Measurements from ENCODE around the gene PYDC1.
"Not testable (repeated sequence)": the region's sequence is repeated elsewhere in the genome, so short reads cannot be mapped to it uniquely, and the experiment has no call there.

PYDC1 gene

GRCh38 chr16:31179747-31180459 is 37.0 kb downstream of the PYDC1 start, which contains the start of gene FUS:
Gene FUS (plus strand): TSS chr16:31180139. CDS start chr16:31180215, 76 bp downstream.
- DNase-seq (ENCODE audit: low spot score) = peak; percentile 92

DNA sequence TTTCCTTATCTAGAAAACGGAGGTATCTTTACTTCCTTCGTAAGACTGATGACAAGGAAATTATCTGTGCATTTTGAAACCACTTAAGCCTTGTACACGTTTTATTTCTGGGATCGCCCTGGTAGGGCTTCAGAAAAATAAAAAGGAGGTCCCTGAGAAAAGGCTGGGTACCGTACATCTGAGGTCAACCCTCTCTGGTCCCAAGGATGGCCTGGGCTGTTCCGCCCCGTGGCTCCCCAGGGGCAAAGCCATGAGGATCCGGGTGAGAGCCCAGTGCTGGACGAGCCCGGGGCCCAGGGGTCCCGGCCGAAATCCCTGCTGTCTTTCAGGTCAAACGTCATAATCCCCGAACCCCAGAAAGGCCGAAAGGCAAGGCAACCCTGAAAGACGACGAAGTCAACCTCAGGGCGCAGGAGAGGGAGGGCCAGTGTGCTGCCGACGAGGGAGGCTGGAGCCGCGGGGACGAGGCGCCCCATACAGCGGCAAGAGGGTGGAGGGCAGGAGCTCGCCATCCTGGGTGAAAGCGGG is 37.7 kb downstream of the PYDC1 start:
- no peak for DNase-seq (ENCODE audit: low spot score)

GRCh38 chr16:31177136-31177535 is 39.8 kb downstream of the PYDC1 start:
- no peak for DNase-seq (ENCODE audit: low spot score)

DNA sequence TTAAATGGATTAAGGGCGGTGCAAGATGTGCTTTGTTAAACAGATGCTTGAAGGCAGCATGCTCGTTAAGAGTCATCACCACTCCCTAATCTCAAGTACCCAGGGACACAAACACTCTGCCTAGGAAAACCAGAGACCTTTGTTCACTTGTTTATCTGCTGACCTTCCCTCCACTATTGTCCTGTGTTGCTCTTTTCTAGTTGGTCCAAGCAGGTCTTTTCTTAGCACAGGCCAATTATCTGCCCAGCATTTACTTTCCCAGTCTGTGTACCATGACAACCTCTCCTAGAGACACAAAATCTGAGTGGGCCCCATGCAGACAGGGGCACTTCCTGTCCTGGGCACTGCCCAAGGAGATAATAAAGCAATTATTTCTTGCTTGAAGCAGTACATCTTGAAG is 46.9 kb downstream of the PYDC1 start:
- not testable (repeated sequence) for DNase-seq (ENCODE audit: low spot score)

- DNase-seq (ENCODE audit: low spot score) = no peak
Observed at GRCh38 chr16:31168848-31169247, 48.1 kb downstream of the PYDC1 start.

GRCh38 chr16:31167315-31167714 is 49.6 kb downstream of the PYDC1 start:
- DNase-seq (ENCODE audit: low spot score) = no peak

Small RNA genes within 50 kb of the gene (small RNA-seq; reads per million reads assigned to genes)
- 0 reads per million in 2 experiments for gene NDUFA3P6
